ENCODE results near the gene UNC5A. TPM values are rescaled to one million over a fixed set of nuclear protein-coding genes. Genes with fewer than 3 reads are reported as not detected.

Gene UNC5A
- total and polyA plus RNA-seq, 2 of the 8 experiments (the other 6 are each of a cell fraction or from before 2014, with no cell fraction given) = 4.0 to 7.6 TPM

- no peak for TF ChIP-seq POU5F1 (IDR thresholded peaks at IDR 0.05; ENCODE audit: low read depth, low read length)
Measured at GRCh38 chr5:176844281-176844680, 33.9 kb downstream of the UNC5A start (continued).

All from H1 (cell line).